Peyer's patch (tissue), 4 donors: ENCODE results near the gene SMIM38.

Source experiments
- CTCF ChIP-seq, 6 experiments: fragments of 450-650 bp in 4 of 6; fragments of 200-600 bp in 2 of 6; sonication (generic) in 1 of 6; IDR thresholded peaks; one replicate each; pipeline ENCODE4 v1.5.1; 2017 to 2019; ENCODE audit warnings: antibody characterized with exemption in 6 of 6, mild to moderate bottlenecking in 3 of 6, moderate library complexity in 1 of 6
- POLR2A ChIP-seq, 2 donors: fragments of 450-650 bp; IDR thresholded peaks; one replicate each; pipeline ENCODE4 v1.5.1; 2017; ENCODE audit warnings: antibody characterized with exemption in 2 of 2, mild to moderate bottlenecking in 2 of 2, moderate library complexity in 2 of 2

DNA sequence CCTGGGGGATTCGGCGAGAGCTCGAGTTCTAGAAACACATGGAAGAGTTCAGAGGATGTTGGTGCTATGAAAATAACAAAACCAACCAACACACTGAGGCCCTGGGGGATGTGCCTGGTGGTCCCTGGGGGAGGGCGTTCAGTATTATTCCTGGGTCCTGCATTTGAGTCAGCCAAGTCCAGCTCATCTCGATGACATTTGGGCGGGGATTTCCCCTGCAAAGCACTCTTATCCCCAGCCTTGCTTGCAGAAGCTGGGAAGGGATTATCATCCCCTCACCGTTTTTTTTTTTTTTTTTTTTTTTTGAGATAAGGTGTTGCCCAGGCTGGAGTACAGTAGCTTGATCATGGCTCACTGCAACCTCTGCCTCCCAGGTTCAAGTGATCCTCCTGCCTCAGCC, 2.1 kb upstream of the SMIM38 start:
- TF ChIP-seq CTCF (IDR thresholded peaks at IDR 0.05): no peak
- TF ChIP-seq POLR2A (IDR thresholded peaks at IDR 0.05): no peak
